A549 (cell line): ENCODE measurements around the gene SSBP3. TPM values are rescaled to one million over a fixed set of nuclear protein-coding genes. Genes with fewer than 3 reads are reported as not detected.

Source experiments
- ATAC-seq, 2 experiments: fragments of 200-7000 bp in 1 of 2; fragments of >200 bp in 1 of 2; cut with Nextera tagmentation in 1 of 2; cut with Tn5 transposase in 1 of 2; 3 replicates each; pipeline versions ENCODE4 v1.8.0 to v1.9.1; 2018 to 2020; ENCODE audit warnings: mild to moderate bottlenecking in 1 of 2, moderate library complexity in 1 of 2
- CTCF ChIA-PET: fragments of 300-600 bp; sonication (Branson Sonifier 250); formaldehyde crosslinking; extraction: SDS; loops from one replicate; lab custom pipeline; 2021; ENCODE audit warnings: antibody characterized with exemption, inconsistent platforms; lab: Yijun Ruan, JAX
- POLR2A ChIA-PET: fragments of 350-600 bp; formaldehyde crosslinking; extraction: SDS; loops from one replicate; lab custom pipeline; 2021; ENCODE audit warnings: antibody characterized with exemption, inconsistent platforms; lab: Yijun Ruan, JAX
- DNase-seq, 2 experiments: peaks; one replicate each; pipeline versions ENCODE4 v3.0.0 to v3.0.0-alpha.2; 2011 to 2016; ENCODE audit warnings: low read depth in 1 of 2, low spot score in 1 of 2
- FAIRE-seq: peaks from 2 replicates; lab custom pipeline; 2011; peaks lifted over from hg19 to GRCh38; lab: Jason Lieb, UNC
- H3K27ac ChIP-seq, 2 experiments: fragments of >200 bp; sonication (Bioruptor Twin); formaldehyde crosslinking; 3 replicates each; pipeline ENCODE4 v1.5.1; 2016 to 2017
- H3K4me1 ChIP-seq: fragments of >200 bp; sonication (Bioruptor Twin); formaldehyde crosslinking; 3 replicates; pipeline ENCODE4 v1.6.1; 2016
- H3K4me2 ChIP-seq: fragments of >200 bp; sonication (Bioruptor Twin); formaldehyde crosslinking; 3 replicates; pipeline ENCODE4 v1.6.1; 2016
- H3K4me3 ChIP-seq: fragments of >200 bp; sonication (Bioruptor Twin); formaldehyde crosslinking; 3 replicates; pipeline ENCODE4 v1.5.1; 2016
- H3K9me3 ChIP-seq: fragments of >200 bp; sonication (Bioruptor Twin); formaldehyde crosslinking; 3 replicates; pipeline ENCODE4 v1.6.1; 2016
- EHMT2 ChIP-seq: fragments of 200-600 bp; sonication (generic); IDR thresholded peaks from 2 replicates; pipeline ENCODE4 v1.6.1; 2016; ENCODE audit warnings: antibody characterized with exemption, low read depth, mild to moderate bottlenecking, moderate library complexity
- ESRRA ChIP-seq: fragments of 150-350 bp; IDR thresholded peaks from 2 replicates; pipeline ENCODE4 v1.6.1; 2014; ENCODE audit warnings: mild to moderate bottlenecking, low read length, borderline replicate concordance
- FOSL2 ChIP-seq, 2 experiments: fragments of 450-650 bp in 1 of 2; fragments of >200 bp in 1 of 2; sonication (Bioruptor Twin) in 1 of 2; formaldehyde crosslinking; IDR thresholded peaks; 2 replicates each; pipeline versions ENCODE4 v1.5.0 to v1.6.1; 2016 to 2020; ENCODE audit warnings: mild to moderate bottlenecking in 1 of 2, moderate library complexity in 1 of 2
- HEYL ChIP-seq: fragments of 250-450 bp; sonication (Bioruptor Pico); IDR thresholded peaks from 2 replicates; pipeline ENCODE4 v1.8.0; 2021; ENCODE audit warnings: mild to moderate bottlenecking, moderate library complexity
- HOXB13 ChIP-seq: fragments of 250-450 bp; sonication (Bioruptor Pico); IDR thresholded peaks from 2 replicates; pipeline ENCODE4 v1.5.0; 2020; ENCODE audit warnings: low read depth, mild to moderate bottlenecking, moderate library complexity
- KDM1A ChIP-seq: fragments of 200-600 bp; sonication (generic); IDR thresholded peaks from 2 replicates; pipeline ENCODE4 v1.6.1; 2016; ENCODE audit warnings: low read depth, mild to moderate bottlenecking
- MAZ ChIP-seq: fragments of 150-350 bp; IDR thresholded peaks from 2 replicates; pipeline ENCODE4 v1.6.1; 2014; ENCODE audit warnings: antibody characterized with exemption, low read depth, low read length, borderline replicate concordance
- NFE2L2 ChIP-seq: fragments of 150-350 bp; conservative IDR thresholded peaks from 2 replicates; pipeline ENCODE4 v1.6.1; 2014; ENCODE audit warnings: low read length
- POLR2A ChIP-seq: IDR thresholded peaks from 2 replicates; pipeline ENCODE4 v1.6.1; 2012; ENCODE audit warnings: mild to moderate bottlenecking, low read length
- ZSCAN20 ChIP-seq: fragments of 250-450 bp; sonication (Bioruptor Pico); IDR thresholded peaks from 2 replicates; pipeline ENCODE4 v1.8.0; 2022; ENCODE audit warnings: mild to moderate bottlenecking, moderate library complexity
- WGBS: methylation state at CpG from one replicate; pipeline ENCODE4 v1.1.6; 2017; ENCODE audit errors: missing lambda C conversion rate; 5-methylcytosine and 5-hydroxymethylcytosine counted together
- polyA plus RNA-seq, 4 experiments: library from polyadenylated mRNA; depleted of rRNA in 3 of 4; stranded (reverse); fragments of >200 nt; fragmentation: RNase III in 1 of 4; extraction: RNeasy Plus Mini Kit Qiagen cat#74134 plus additional on column Dnase treatment in 1 of 4; gene quantifications; 2 replicates in 3 of 4; 3 replicates in 1 of 4; pipeline ENCODE4 v1.2.3, GENCODE V29; 2011 to 2017
- TF ChIP-seq, protein P1 (sequence below): IDR thresholded peaks from 2 replicates; pipeline ENCODE4 v1.6.1; 2012
- TF ChIP-seq, protein P2 (sequence below): fragments of 250-450 bp; sonication (Bioruptor Pico); IDR thresholded peaks from 2 replicates; pipeline ENCODE4 v1.5.0; 2021; ENCODE audit warnings: mild to moderate bottlenecking, moderate library complexity, borderline replicate concordance
- TF ChIP-seq, protein P3 (sequence below): fragments of >200 bp; sonication (Bioruptor Twin); formaldehyde crosslinking; IDR thresholded peaks from 3 replicates; pipeline ENCODE4 v1.5.1; 2016
- TF ChIP-seq, protein P4 (sequence below): IDR thresholded peaks from 2 replicates; pipeline ENCODE4 v1.6.1; 2012; ENCODE audit warnings: low read depth, borderline replicate concordance
- TF ChIP-seq, protein P5 (sequence below): fragments of >200 bp; sonication (Bioruptor Twin); formaldehyde crosslinking; IDR thresholded peaks from 3 replicates; pipeline ENCODE4 v1.6.1; 2016

SSBP3 gene
- polyA plus RNA-seq, 2 of the 4 experiments (the other 2 are of a cell fraction), result 7.2 to 9.1 TPM

DNA sequence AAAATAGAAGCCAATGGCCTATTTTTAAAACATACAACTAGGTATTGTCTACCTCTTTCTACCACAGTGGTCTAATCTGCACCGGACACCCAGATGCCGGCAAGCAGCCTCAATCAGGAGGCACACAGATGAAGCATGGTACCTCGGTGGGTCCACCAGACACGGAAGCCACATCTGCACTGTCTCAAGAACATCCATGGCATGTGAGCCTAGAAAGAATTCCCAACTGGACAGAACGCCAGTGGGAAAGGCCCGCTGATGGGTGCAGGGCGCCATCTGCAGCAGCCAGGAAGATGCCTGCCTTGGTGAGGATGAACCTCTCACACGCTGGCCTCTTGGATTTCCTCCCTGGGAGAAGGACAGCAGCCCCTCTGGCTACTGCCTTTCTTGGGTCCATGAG, 126.7 kb downstream of the SSBP3 start (continued):
- TF ChIP-seq, protein P1, sequence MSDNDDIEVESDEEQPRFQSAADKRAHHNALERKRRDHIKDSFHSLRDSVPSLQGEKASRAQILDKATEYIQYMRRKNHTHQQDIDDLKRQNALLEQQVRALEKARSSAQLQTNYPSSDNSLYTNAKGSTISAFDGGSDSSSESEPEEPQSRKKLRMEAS, result no peak
- TF ChIP-seq HOXB13 (CRISPR knock-in tag) (no peak), NFE2L2 (no peak), POLR2A (no peak), EHMT2 (no peak), FOSL2 (IDR thresholded peaks at IDR 0.05) (no peak), FOSL2 (CRISPR knock-in tag; IDR thresholded peaks at IDR 0.05) (no peak)
- TF ChIP-seq, protein P2, sequence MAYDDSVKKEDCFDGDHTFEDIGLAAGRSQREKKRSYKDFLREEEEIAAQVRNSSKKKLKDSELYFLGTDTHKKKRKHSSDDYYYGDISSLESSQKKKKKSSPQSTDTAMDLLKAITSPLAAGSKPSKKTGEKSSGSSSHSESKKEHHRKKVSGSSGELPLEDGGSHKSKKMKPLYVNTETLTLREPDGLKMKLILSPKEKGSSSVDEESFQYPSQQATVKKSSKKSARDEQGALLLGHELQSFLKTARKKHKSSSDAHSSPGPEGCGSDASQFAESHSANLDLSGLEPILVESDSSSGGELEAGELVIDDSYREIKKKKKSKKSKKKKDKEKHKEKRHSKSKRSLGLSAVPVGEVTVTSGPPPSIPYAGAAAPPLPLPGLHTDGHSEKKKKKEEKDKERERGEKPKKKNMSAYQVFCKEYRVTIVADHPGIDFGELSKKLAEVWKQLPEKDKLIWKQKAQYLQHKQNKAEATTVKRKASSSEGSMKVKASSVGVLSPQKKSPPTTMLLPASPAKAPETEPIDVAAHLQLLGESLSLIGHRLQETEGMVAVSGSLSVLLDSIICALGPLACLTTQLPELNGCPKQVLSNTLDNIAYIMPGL, result no peak

DNA sequence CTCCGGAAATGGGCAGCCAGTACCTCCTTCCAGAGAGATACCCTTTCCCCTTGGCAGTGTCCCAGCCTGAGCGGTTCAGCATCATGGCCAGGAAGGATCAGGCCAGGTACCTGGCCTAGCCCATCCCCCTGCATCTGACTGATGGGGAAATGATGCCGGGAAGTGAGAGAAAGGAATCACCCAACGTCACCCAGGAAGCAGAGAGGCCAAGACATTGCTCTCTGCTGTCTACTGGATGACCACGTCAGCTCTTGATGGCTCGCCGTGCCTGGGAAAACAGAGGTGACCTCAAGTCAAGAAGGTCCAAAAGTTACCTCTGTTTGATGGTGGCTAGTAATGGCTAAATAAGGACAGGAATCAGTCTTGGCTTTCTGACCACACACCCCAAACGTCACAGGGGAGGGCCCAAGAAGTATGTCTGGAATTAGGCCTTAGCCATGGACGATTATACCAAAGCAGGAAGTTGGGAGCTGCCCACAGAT, 127.2 kb downstream of the SSBP3 start:
- DNase-seq, result no peak
- WGBS, result 80% methylated on average over 8 of the region's 9 CpGs
- no peaks in the 10 kb centered on the region for H3K9me3 ChIP-seq

DNA sequence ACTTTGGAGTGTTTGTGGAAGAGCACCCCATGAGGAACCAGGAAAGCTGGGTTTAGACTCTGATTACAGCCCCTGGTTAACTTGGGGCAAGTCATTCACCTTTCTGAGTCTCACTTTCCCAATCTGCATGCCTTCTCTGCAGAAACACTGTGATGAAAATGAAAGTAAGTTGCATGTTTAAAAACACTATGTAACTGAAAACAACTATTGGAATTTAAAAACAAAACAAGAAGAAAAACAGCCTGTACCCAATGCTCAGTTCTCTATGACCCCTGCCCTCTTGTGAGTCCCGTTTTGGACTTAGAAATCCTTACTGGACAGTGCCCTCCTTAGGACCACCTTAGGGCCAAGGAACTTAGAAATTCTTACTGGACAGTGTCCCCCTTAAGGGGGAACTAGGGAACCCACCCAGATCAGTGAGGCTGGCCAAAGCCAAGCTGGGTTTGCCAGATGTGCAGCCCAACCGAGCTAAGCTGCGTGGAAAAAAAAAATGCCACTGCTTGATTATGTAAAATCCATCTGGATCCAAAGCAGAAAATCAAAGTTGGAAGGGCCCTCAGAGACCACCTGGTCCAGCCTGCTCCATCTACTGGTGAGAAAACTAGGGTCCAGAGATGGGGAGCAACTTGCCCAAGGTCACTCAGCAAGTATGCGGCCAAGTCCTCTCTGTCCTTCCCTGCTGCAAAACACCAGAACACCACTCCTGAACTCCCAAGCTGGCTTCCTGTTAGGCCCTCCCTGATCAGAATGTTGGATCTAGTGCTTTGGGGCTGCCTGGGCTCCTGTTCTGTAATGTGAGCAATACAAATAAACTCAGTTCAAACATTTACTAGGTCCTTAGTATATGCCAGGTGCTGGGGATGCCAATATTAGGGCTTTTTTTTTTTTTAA, 128.5 kb downstream of the SSBP3 start:
- CTCF ChIA-PET, result no interaction called here
- TF ChIP-seq, protein P2, result no peak
- TF ChIP-seq POLR2A, result no peak
- no peak for TF ChIP-seq MAZ
- TF ChIP-seq ZSCAN20 (CRISPR knock-in tag), result no peak
- TF ChIP-seq, protein P3, sequence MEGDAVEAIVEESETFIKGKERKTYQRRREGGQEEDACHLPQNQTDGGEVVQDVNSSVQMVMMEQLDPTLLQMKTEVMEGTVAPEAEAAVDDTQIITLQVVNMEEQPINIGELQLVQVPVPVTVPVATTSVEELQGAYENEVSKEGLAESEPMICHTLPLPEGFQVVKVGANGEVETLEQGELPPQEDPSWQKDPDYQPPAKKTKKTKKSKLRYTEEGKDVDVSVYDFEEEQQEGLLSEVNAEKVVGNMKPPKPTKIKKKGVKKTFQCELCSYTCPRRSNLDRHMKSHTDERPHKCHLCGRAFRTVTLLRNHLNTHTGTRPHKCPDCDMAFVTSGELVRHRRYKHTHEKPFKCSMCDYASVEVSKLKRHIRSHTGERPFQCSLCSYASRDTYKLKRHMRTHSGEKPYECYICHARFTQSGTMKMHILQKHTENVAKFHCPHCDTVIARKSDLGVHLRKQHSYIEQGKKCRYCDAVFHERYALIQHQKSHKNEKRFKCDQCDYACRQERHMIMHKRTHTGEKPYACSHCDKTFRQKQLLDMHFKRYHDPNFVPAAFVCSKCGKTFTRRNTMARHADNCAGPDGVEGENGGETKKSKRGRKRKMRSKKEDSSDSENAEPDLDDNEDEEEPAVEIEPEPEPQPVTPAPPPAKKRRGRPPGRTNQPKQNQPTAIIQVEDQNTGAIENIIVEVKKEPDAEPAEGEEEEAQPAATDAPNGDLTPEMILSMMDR, result no peak
- TF ChIP-seq, protein P4, sequence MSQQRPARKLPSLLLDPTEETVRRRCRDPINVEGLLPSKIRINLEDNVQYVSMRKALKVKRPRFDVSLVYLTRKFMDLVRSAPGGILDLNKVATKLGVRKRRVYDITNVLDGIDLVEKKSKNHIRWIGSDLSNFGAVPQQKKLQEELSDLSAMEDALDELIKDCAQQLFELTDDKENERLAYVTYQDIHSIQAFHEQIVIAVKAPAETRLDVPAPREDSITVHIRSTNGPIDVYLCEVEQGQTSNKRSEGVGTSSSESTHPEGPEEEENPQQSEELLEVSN, result no peak
- Histone ChIP-seq H3K4me3 (no peak overlapping the region), H3K9me3 (no peaks in the 10 kb centered on the region), H3K4me2 (no peak overlapping the region), H3K4me1 (no peaks in the 10 kb centered on the region), H3K27ac (no peak overlapping the region)
- DNase-seq (no peak), FAIRE-seq (no peak), ATAC-seq (no peak)
- POLR2A ChIA-PET, result no interaction called here
- WGBS, result 88% methylated on average over 4 of the region's 4 CpGs

More for the DNA sequence above, 127.2 kb downstream of the SSBP3 start:
- Histone ChIP-seq H3K4me3 (no peak overlapping the region), H3K27ac (no peak overlapping the region)
- ChIA-PET CTCF (interaction anchor here (0.7 kb wide), 1 partner anchor 457 kb away, joined by 3 read pairs; no protein-coding TSS in a partner anchor), POLR2A (no interaction called here)
- TF ChIP-seq, protein P5, sequence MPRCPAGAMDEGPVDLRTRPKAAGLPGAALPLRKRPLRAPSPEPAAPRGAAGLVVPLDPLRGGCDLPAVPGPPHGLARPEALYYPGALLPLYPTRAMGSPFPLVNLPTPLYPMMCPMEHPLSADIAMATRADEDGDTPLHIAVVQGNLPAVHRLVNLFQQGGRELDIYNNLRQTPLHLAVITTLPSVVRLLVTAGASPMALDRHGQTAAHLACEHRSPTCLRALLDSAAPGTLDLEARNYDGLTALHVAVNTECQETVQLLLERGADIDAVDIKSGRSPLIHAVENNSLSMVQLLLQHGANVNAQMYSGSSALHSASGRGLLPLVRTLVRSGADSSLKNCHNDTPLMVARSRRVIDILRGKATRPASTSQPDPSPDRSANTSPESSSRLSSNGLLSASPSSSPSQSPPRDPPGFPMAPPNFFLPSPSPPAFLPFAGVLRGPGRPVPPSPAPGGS, result no peak
- TF ChIP-seq HEYL (no peak), ESRRA (no peak), KDM1A (no peak)
- TF ChIP-seq, all 56 proteins: peak for 0
- ATAC-seq (no peak), FAIRE-seq (no peak)
- Histone ChIP-seq H3K4me2 (no peak overlapping the region), H3K4me1 (no peaks in the 10 kb centered on the region)
